OCI-LY7 (cell line): Measurements from ENCODE around the gene COL5A2. TPM values are rescaled to one million over a fixed set of nuclear protein-coding genes. Genes with fewer than 3 reads are reported as not detected.

Source experiments
- BruUV-seq: library from RNA; stranded (reverse); fragments of 400-500 nt; replicated peaks from 2 replicates; lab custom pipeline; 2021; lab: Mats Ljungman, UMichigan
- CTCF ChIA-PET: fragments of 300-600 bp; sonication (Branson Sonifier 250); formaldehyde crosslinking; loops from one replicate; lab custom pipeline; 2022; ENCODE audit warnings: antibody characterized with exemption; ENCODE audit not compliant: unreplicated experiment; lab: Charles Lee
- POLR2A ChIA-PET: fragments of 300-600 bp; sonication (Branson Sonifier 250); formaldehyde crosslinking; loops from one replicate; lab custom pipeline; 2022; ENCODE audit warnings: antibody characterized with exemption; lab: Charles Lee
- DNase-seq: peaks from one replicate; pipeline ENCODE4 v3.0.0-alpha.2; 2015; ENCODE audit warnings: low spot score
- H2AFZ ChIP-seq: fragments of 200-600 bp; sonication (generic), shearing (Covaris generic); 2 replicates; pipeline ENCODE4 v1.6.1; 2014; ENCODE audit warnings: mild to moderate bottlenecking, antibody characterized with exemption, low read length, moderate library complexity
- H3K27ac ChIP-seq: fragments of 200-600 bp; sonication (generic); 2 replicates; pipeline ENCODE4 v1.5.1; 2014; ENCODE audit warnings: mixed run types, low read depth, mild to moderate bottlenecking, moderate library complexity, low read length, inconsistent platforms; ENCODE audit not compliant: poor library complexity, severe bottlenecking
- H3K36me3 ChIP-seq: fragments of 200-600 bp; sonication (generic); 2 replicates; pipeline ENCODE4 v1.6.1; 2014; ENCODE audit warnings: mild to moderate bottlenecking, antibody characterized with exemption, low read length, moderate library complexity, mixed read lengths; ENCODE audit not compliant: insufficient read depth
- H3K4me1 ChIP-seq: fragments of 200-600 bp; sonication (generic); 2 replicates; pipeline ENCODE4 v1.5.1; 2014; ENCODE audit warnings: mild to moderate bottlenecking, low read length; ENCODE audit not compliant: insufficient read depth, poor library complexity, severe bottlenecking
- H3K4me2 ChIP-seq: fragments of 200-600 bp; sonication (generic); 2 replicates; pipeline ENCODE4 v1.6.1; 2014; ENCODE audit warnings: mild to moderate bottlenecking, low read length
- H3K4me3 ChIP-seq: fragments of 200-600 bp; sonication (generic); 2 replicates; pipeline ENCODE4 v1.5.1; 2014; ENCODE audit warnings: mild to moderate bottlenecking, low read depth, low read length; ENCODE audit not compliant: poor library complexity, severe bottlenecking
- H3K79me2 ChIP-seq: fragments of 200-600 bp; sonication (generic); 2 replicates; pipeline ENCODE4 v1.6.1; 2016; ENCODE audit warnings: low read depth, mild to moderate bottlenecking, low read length, moderate library complexity, mixed read lengths; ENCODE audit not compliant: insufficient read depth
- H3K9me2 ChIP-seq: fragments of 200-600 bp; sonication (generic); 2 replicates; pipeline ENCODE4 v1.6.1; 2016; ENCODE audit warnings: mild to moderate bottlenecking, low read length, mixed read lengths; ENCODE audit not compliant: insufficient read depth
- H3K9me3 ChIP-seq: fragments of 200-600 bp; sonication (generic); 2 replicates; pipeline ENCODE4 v1.6.1; 2014; ENCODE audit warnings: mild to moderate bottlenecking, mixed run types, low read length, mixed read lengths
- H4K20me1 ChIP-seq: fragments of 200-600 bp; sonication (generic); 2 replicates; pipeline ENCODE4 v1.6.1; 2014; ENCODE audit warnings: mild to moderate bottlenecking, antibody characterized with exemption, low read length, moderate library complexity, mixed read lengths; ENCODE audit not compliant: insufficient read depth
- EZH2phosphoT487 ChIP-seq: fragments of 200-600 bp; sonication (generic); IDR thresholded peaks from 2 replicates; pipeline ENCODE4 v1.6.1; 2018; ENCODE audit warnings: low read depth, borderline replicate concordance, mild to moderate bottlenecking, mixed run types, antibody characterized with exemption, low read length, moderate library complexity, mixed read lengths
- intact Hi-C: fragments of 100-400 bp; cut with micrococcal nuclease; formaldehyde crosslinking; loops from one replicate; pipeline ENCODE4 v1.10.0; 2022; ENCODE audit not compliant: unreplicated experiment
- total RNA-seq, 2 experiments: library from RNA; depleted of rRNA in 1 of 2; stranded (reverse); fragments of >200 nt in 1 of 2; shearing (Covaris generic) in 1 of 2; gene quantifications; 2 replicates each; pipeline ENCODE4 v1.2.3, GENCODE V29; 2014 to 2022
- TF ChIP-seq, protein P1 (sequence below): fragments of 200-600 bp; sonication (generic); conservative IDR thresholded peaks from 2 replicates; pipeline ENCODE4 v1.5.1; 2014; ENCODE audit warnings: mild to moderate bottlenecking, antibody characterized with exemption, low read length, moderate library complexity, mixed read lengths

Gene COL5A2
- total RNA-seq, 2 experiments from 2014 or later = 0.50 to 0.61 TPM

- Histone ChIP-seq H3K79me2 (no peaks in the 10 kb centered on the region), H2AFZ (no peak overlapping the region), H3K27ac (no peak overlapping the region), H3K9me2 (no peaks in the 10 kb centered on the region), H3K9me3 (no peaks in the 10 kb centered on the region), H3K36me3 (no peaks in the 10 kb centered on the region), H4K20me1 (no peaks in the 10 kb centered on the region), H3K4me1 (no peaks in the 10 kb centered on the region), H3K4me3 (no peak overlapping the region), H3K4me2 (no peak overlapping the region)
- intact Hi-C loops = no loop called here
- POLR2A ChIA-PET = no interaction called here
- CTCF ChIA-PET = no interaction called here
- DNase-seq = no peak
- BruUV-seq = no TSS peak
- TF ChIP-seq, protein P1, sequence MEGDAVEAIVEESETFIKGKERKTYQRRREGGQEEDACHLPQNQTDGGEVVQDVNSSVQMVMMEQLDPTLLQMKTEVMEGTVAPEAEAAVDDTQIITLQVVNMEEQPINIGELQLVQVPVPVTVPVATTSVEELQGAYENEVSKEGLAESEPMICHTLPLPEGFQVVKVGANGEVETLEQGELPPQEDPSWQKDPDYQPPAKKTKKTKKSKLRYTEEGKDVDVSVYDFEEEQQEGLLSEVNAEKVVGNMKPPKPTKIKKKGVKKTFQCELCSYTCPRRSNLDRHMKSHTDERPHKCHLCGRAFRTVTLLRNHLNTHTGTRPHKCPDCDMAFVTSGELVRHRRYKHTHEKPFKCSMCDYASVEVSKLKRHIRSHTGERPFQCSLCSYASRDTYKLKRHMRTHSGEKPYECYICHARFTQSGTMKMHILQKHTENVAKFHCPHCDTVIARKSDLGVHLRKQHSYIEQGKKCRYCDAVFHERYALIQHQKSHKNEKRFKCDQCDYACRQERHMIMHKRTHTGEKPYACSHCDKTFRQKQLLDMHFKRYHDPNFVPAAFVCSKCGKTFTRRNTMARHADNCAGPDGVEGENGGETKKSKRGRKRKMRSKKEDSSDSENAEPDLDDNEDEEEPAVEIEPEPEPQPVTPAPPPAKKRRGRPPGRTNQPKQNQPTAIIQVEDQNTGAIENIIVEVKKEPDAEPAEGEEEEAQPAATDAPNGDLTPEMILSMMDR = no peak
- no peak for TF ChIP-seq EZH2phosphoT487
Measured at GRCh38 chr2:189083106-189083505, 96.5 kb downstream of the COL5A2 start.

GRCh38 chr2:189082376-189082975 is 97.1 kb downstream of the COL5A2 start:
- no peak for DNase-seq
- ChIA-PET CTCF (no interaction called here), POLR2A (no interaction called here)
- no peaks in the 10 kb centered on the region for H3K79me2 ChIP-seq
- H3K4me3 ChIP-seq = no peak overlapping the region
- H3K9me2 ChIP-seq = no peaks in the 10 kb centered on the region
- no peak overlapping the region for H3K4me2 ChIP-seq
- H3K36me3 ChIP-seq = no peaks in the 10 kb centered on the region
- no peaks in the 10 kb centered on the region for H3K9me3 ChIP-seq
- intact Hi-C loops = no loop called here
- no peaks in the 10 kb centered on the region for H3K4me1 ChIP-seq
- H2AFZ ChIP-seq = no peak overlapping the region
- no peak overlapping the region for H3K27ac ChIP-seq
- no peak for TF ChIP-seq EZH2phosphoT487
- TF ChIP-seq, protein P1 = no peak
- no TSS peak for BruUV-seq
- no peaks in the 10 kb centered on the region for H4K20me1 ChIP-seq

GRCh38 chr2:189076572-189076971 is 103.0 kb downstream of the COL5A2 start:
- no peak for DNase-seq
- H2AFZ ChIP-seq = no peak overlapping the region
- no peak overlapping the region for H3K27ac ChIP-seq
- H3K36me3 ChIP-seq = no peaks in the 10 kb centered on the region
- H3K4me1 ChIP-seq = no peaks in the 10 kb centered on the region
- no peaks in the 10 kb centered on the region for H4K20me1 ChIP-seq
- no peak for TF ChIP-seq EZH2phosphoT487
- TF ChIP-seq, protein P1 = no peak
- H3K9me2 ChIP-seq = no peaks in the 10 kb centered on the region
- BruUV-seq = no TSS peak
- no peak overlapping the region for H3K4me2 ChIP-seq
- H3K9me3 ChIP-seq = no peaks in the 10 kb centered on the region
- H3K4me3 ChIP-seq = no peak overlapping the region
- ChIA-PET CTCF (no interaction called here), POLR2A (interaction anchor here (1.1 kb wide), 1 partner anchor 9 kb away, joined by 3 read pairs; no protein-coding TSS in a partner anchor)
- H3K79me2 ChIP-seq = no peaks in the 10 kb centered on the region
- intact Hi-C loops = no loop called here
